Prostate gland (tissue), 2 donors: Measurements from ENCODE around the gene MRC1. TPM values are rescaled to one million over a fixed set of nuclear protein-coding genes. Genes with fewer than 3 reads are reported as not detected.

Experiments used
- DNase-seq: peaks from one replicate; pipeline ENCODE4 v3.0.0-alpha.2; 2019; ENCODE audit warnings: low spot score
- H3K27ac ChIP-seq, 2 donors: fragments of 200-600 bp; sonication (generic); 2 replicates each; pipeline ENCODE4 v1.5.1; 2017 to 2019
- H3K27me3 ChIP-seq: fragments of 200-600 bp; sonication (generic); replicated peaks from 2 replicates; pipeline ENCODE4 v1.5.1; 2019; ENCODE audit not compliant: insufficient read depth
- H3K36me3 ChIP-seq, 2 donors: fragments of 200-600 bp; sonication (generic); 1 replicate in 1 of 2; 2 replicates in 1 of 2; pipeline versions ENCODE4 v1.5.1 to v1.8.1; 2017 to 2019
- H3K4me1 ChIP-seq: fragments of 200-600 bp; sonication (generic); replicated peaks from 2 replicates; pipeline ENCODE4 v1.5.1; 2019
- H3K4me3 ChIP-seq, 2 donors: fragments of 200-600 bp; sonication (generic); 2 replicates each; pipeline ENCODE4 v1.5.1; 2017 to 2019
- H3K9me3 ChIP-seq: fragments of 200-600 bp; sonication (generic); 2 replicates; pipeline ENCODE4 v1.5.1; 2017
- POLR2A ChIP-seq: fragments of 450-650 bp; IDR thresholded peaks from one replicate; pipeline ENCODE4 v1.6.1; 2016; ENCODE audit warnings: antibody characterized with exemption, mild to moderate bottlenecking
- POLR2AphosphoS5 ChIP-seq: sonication (generic); formaldehyde crosslinking; IDR thresholded peaks from one replicate; pipeline ENCODE4 v1.6.1; 2017; ENCODE audit warnings: antibody characterized with exemption
- WGBS: methylation state at CpG from one replicate; pipeline ENCODE4 v1.1.5; 2018; 5-methylcytosine and 5-hydroxymethylcytosine counted together
- intact Hi-C: fragments of 100-400 bp; cut with DNase I; formaldehyde crosslinking; loops from one replicate; pipeline ENCODE4 v1.14.2; 2022
- total RNA-seq, 2 donors: library from RNA; depleted of rRNA; stranded (reverse); fragments of >200 nt; gene quantifications; one replicate each; pipeline ENCODE4 v1.1.0, GENCODE V29; 2016
- TF ChIP-seq, protein P1 (sequence below), 4 experiments: fragments of 200-600 bp in 2 of 4; fragments of 450-650 bp in 2 of 4; sonication (generic) in 2 of 4; IDR thresholded peaks; 1 replicate in 3 of 4; 2 replicates in 1 of 4; pipeline ENCODE4 v1.5.1; 2016 to 2019; ENCODE audit warnings: antibody characterized with exemption in 4 of 4, mild to moderate bottlenecking in 2 of 4, moderate library complexity in 2 of 4

MRC1 gene
- total RNA-seq, 2 donors from 2014 or later = 3.1 to 27.4 TPM

DNA sequence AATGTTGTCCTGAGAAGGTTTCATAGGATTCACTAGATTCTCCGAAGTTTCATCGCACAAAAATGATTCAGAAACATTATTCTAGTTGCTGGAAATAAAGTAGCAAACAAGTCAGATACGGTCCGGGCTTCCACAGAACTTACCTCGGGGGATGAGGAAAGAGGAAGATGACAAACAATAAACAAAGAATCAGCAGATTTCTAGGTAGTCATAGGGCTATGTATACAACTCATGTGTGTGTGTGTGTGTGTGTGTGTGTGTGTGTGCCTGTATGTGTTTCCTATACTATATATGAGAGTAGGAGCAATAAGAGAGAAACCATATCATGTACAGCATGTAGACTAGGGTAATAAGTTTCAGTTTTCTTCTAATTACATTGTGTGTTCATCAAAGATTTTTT is 40.7 kb upstream of the MRC1 start:
- intact Hi-C loops = no loop called here
- no peaks in the 10 kb centered on the region for H3K9me3 ChIP-seq
- H3K27me3 ChIP-seq = no peaks in the 10 kb centered on the region
- TF ChIP-seq, protein P1, sequence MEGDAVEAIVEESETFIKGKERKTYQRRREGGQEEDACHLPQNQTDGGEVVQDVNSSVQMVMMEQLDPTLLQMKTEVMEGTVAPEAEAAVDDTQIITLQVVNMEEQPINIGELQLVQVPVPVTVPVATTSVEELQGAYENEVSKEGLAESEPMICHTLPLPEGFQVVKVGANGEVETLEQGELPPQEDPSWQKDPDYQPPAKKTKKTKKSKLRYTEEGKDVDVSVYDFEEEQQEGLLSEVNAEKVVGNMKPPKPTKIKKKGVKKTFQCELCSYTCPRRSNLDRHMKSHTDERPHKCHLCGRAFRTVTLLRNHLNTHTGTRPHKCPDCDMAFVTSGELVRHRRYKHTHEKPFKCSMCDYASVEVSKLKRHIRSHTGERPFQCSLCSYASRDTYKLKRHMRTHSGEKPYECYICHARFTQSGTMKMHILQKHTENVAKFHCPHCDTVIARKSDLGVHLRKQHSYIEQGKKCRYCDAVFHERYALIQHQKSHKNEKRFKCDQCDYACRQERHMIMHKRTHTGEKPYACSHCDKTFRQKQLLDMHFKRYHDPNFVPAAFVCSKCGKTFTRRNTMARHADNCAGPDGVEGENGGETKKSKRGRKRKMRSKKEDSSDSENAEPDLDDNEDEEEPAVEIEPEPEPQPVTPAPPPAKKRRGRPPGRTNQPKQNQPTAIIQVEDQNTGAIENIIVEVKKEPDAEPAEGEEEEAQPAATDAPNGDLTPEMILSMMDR (IDR thresholded peaks at IDR 0.05) = no peak
- TF ChIP-seq POLR2AphosphoS5 = no peak
- no peak for TF ChIP-seq POLR2A
- H3K4me3 ChIP-seq = no peak overlapping the region
- WGBS = 88% methylated on average over 5 of the region's 5 CpGs
- no peaks in the 10 kb centered on the region for H3K36me3 ChIP-seq
- no peak overlapping the region for H3K27ac ChIP-seq
- H3K4me1 ChIP-seq = no peaks in the 10 kb centered on the region
- DNase-seq = no peak

DNA sequence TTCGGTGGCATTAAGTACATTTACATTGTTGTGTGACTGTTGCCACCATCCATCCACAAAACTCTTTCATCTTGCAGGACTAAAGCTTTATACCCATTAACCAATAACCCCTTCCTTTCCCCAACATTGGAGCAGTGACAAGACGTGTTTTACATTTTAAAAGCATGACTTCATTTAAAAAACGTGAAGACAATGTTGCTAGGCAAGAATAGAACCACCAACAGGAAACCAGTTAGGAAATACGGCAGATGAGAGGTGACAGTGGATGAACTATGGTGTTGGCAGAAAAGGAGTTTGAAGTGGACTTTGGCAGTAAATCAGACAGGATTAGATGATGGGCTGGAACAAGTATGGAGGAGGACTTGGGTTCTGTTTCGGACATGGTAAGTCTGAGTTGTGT is 40.2 kb upstream of the MRC1 start:
- WGBS = 45% methylated on average over 5 of the region's 5 CpGs
- H3K4me1 ChIP-seq = no peaks in the 10 kb centered on the region

GRCh38 chr10:17771017-17771416 is 38.1 kb upstream of the MRC1 start:
- no peaks in the 10 kb centered on the region for H3K4me1 ChIP-seq
- TF ChIP-seq POLR2AphosphoS5 = no peak
- TF ChIP-seq, protein P1 (IDR thresholded peaks at IDR 0.05) = no peak
- TF ChIP-seq POLR2A = no peak
- no peak overlapping the region for H3K27ac ChIP-seq
- H3K4me3 ChIP-seq = no peak overlapping the region
- no peak for DNase-seq
- intact Hi-C loops = no loop called here
- H3K9me3 ChIP-seq = no peaks in the 10 kb centered on the region
- H3K27me3 ChIP-seq = no peaks in the 10 kb centered on the region
- 80% methylated on average over 4 of the region's 4 CpGs for WGBS
- H3K36me3 ChIP-seq = no peaks in the 10 kb centered on the region

More for the DNA sequence above, 40.2 kb upstream of the MRC1 start:
- TF ChIP-seq, protein P1 (IDR thresholded peaks at IDR 0.05) = no peak
- TF ChIP-seq POLR2A = no peak
- no peaks in the 10 kb centered on the region for H3K36me3 ChIP-seq
- no peaks in the 10 kb centered on the region for H3K27me3 ChIP-seq
- no peaks in the 10 kb centered on the region for H3K9me3 ChIP-seq
- intact Hi-C loops = no loop called here
- no peak overlapping the region for H3K27ac ChIP-seq
- no peak overlapping the region for H3K4me3 ChIP-seq
- DNase-seq = no peak

DNA sequence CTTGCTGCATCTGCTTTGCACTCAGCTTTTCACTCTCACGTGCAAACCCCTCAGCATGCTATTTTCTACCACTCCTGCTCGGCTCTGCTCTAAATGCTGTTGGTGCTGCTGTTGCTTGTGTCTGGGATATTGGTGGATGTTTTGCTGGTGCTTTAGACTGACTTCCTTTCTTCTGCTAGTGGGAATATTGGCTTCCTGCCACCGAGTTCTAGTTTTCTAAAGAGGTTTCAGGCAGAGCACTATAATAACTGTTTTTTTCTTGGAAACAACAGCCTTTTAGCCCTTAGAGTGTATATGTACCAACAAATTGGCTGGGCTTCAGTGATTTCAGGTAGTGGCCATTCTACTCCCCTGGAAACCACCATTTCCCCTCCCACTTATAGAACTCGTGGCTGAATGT is 29.4 kb upstream of the MRC1 start:
- H3K27ac ChIP-seq = no peak overlapping the region

DNA sequence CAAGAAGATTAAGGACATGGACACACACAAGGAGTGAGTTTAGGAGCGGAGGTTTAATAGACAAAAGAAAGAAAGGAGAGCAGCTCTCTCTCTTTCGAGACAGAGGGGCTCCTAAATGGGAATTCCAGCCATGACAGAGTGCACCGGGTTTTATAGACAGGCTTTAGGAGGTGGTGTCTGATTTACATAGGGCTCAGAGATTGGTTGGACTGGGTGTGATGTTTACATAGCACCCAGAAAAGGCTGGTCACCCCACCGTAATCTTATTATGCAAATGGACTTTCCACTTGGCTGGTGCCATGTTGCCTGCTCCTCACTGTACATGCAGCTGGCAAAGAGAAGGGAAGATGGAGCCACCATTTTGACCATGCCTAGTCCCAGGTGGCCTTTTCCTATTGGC is 28.4 kb upstream of the MRC1 start:
- H3K27me3 ChIP-seq = no peaks in the 10 kb centered on the region
- intact Hi-C loops = no loop called here
- H3K27ac ChIP-seq = no peak overlapping the region
- WGBS = 88% methylated on average over 4 of the region's 4 CpGs
- TF ChIP-seq POLR2A (no peak), POLR2AphosphoS5 (no peak)
- no peak for DNase-seq
- H3K4me1 ChIP-seq = peaks cover 5% of the 10 kb centered on the region
- no peaks in the 10 kb centered on the region for H3K9me3 ChIP-seq
- H3K4me3 ChIP-seq = no peak overlapping the region
- no peaks in the 10 kb centered on the region for H3K36me3 ChIP-seq

More for the DNA sequence above, 29.4 kb upstream of the MRC1 start:
- Histone ChIP-seq H3K9me3 (no peaks in the 10 kb centered on the region), H3K27me3 (no peaks in the 10 kb centered on the region), H3K36me3 (no peaks in the 10 kb centered on the region), H3K4me3 (no peak overlapping the region), H3K4me1 (peaks cover 5% of the 10 kb centered on the region)
- no peak for DNase-seq
- TF ChIP-seq, protein P1 (IDR thresholded peaks at IDR 0.05) = no peak
- TF ChIP-seq POLR2A (no peak), POLR2AphosphoS5 (no peak)
- 61% methylated on average over 4 of the region's 4 CpGs for WGBS
- intact Hi-C loops = no loop called here
